PC-3 (cell line): Measurements from ENCODE around the gene GRB10. TPM values are rescaled to one million over a fixed set of nuclear protein-coding genes. Genes with fewer than 3 reads are reported as not detected.

Experiments
- ATAC-seq: fragments of 200-7000 bp; cut with Tn5 transposase; 2 replicates; pipeline ENCODE4 v1.9.1; 2020; ENCODE audit warnings: mild to moderate bottlenecking, moderate library complexity
- BruUV-seq: library from RNA; stranded (reverse); fragments of 400-500 nt; replicated peaks from 2 replicates; lab custom pipeline; 2021; lab: Mats Ljungman, UMichigan
- CTCF ChIA-PET: fragments of 300-600 bp; sonication (Branson Sonifier 250); formaldehyde crosslinking; loops from one replicate; lab custom pipeline; 2022; ENCODE audit warnings: antibody characterized with exemption; lab: Charles Lee
- POLR2A ChIA-PET: fragments of 300-600 bp; sonication (Branson Sonifier 250); formaldehyde crosslinking; loops from one replicate; lab custom pipeline; 2022; ENCODE audit warnings: antibody characterized with exemption; ENCODE audit not compliant: unreplicated experiment; lab: Charles Lee
- DNase-seq: peaks from one replicate; pipeline ENCODE4 v3.0.0-alpha.2; 2015
- H2AFZ ChIP-seq: fragments of 300-600 bp; sonication (generic); 2 replicates; pipeline ENCODE4 v1.6.0; 2016; ENCODE audit warnings: antibody characterized with exemption, low read length
- H3F3A ChIP-seq: fragments of 300-600 bp; sonication (generic); one replicate; pipeline ENCODE4 v1.6.0; 2017; ENCODE audit warnings: antibody characterized with exemption, low read length, control low read depth, mild to moderate bottlenecking; ENCODE audit not compliant: unreplicated experiment
- H3K27ac ChIP-seq: fragments of 300-600 bp; sonication (generic); 2 replicates; pipeline ENCODE4 v1.5.1; 2016; ENCODE audit warnings: mild to moderate bottlenecking, low read length
- H3K27me3 ChIP-seq: fragments of 300-600 bp; sonication (generic); 2 replicates; pipeline ENCODE4 v1.6.1; 2016; ENCODE audit warnings: low read length, mixed read lengths
- H3K36me3 ChIP-seq: fragments of 300-600 bp; sonication (generic); 2 replicates; pipeline ENCODE4 v1.6.1; 2016; ENCODE audit warnings: low read depth, mixed run types, low read length, mixed read lengths
- H3K4me1 ChIP-seq: fragments of 300-600 bp; sonication (generic); 2 replicates; pipeline ENCODE4 v1.5.1; 2016; ENCODE audit warnings: low read length; ENCODE audit not compliant: insufficient read depth
- H3K4me2 ChIP-seq: fragments of 300-600 bp; sonication (generic); 2 replicates; pipeline ENCODE4 v1.6.0; 2016; ENCODE audit warnings: low read length
- H3K4me3 ChIP-seq: fragments of 300-600 bp; sonication (generic); 2 replicates; pipeline ENCODE4 v1.5.1; 2016; ENCODE audit warnings: mild to moderate bottlenecking, low read length, mixed read lengths
- H3K79me2 ChIP-seq: fragments of 300-600 bp; sonication (generic); 2 replicates; pipeline ENCODE4 v1.6.1; 2017; ENCODE audit warnings: low read length, mixed read lengths
- H3K9ac ChIP-seq: fragments of 300-600 bp; sonication (generic); 2 replicates; pipeline ENCODE4 v1.6.0; 2016; ENCODE audit warnings: mild to moderate bottlenecking, low read length
- H3K9me2 ChIP-seq: fragments of 300-600 bp; sonication (generic); replicated peaks from 2 replicates; pipeline ENCODE4 v1.6.1; 2016; ENCODE audit warnings: mixed run types, low read length, mixed read lengths
- H3K9me3 ChIP-seq: fragments of 300-600 bp; sonication (generic); 2 replicates; pipeline ENCODE4 v1.6.1; 2016; ENCODE audit warnings: low read length, mixed read lengths
- H4K20me1 ChIP-seq: fragments of 300-600 bp; sonication (generic); 2 replicates; pipeline ENCODE4 v1.6.1; 2016; ENCODE audit warnings: low read length, mixed read lengths
- CTCF ChIP-seq: fragments of 300-600 bp; sonication (generic); conservative IDR thresholded peaks from 2 replicates; pipeline ENCODE4 v1.5.1; 2017; ENCODE audit warnings: antibody characterized with exemption, low read depth, mild to moderate bottlenecking, low read length
- EZH2 ChIP-seq: fragments of 300-600 bp; sonication (generic); IDR thresholded peaks from one replicate; pipeline ENCODE4 v1.6.1; 2017; ENCODE audit warnings: antibody characterized with exemption, mild to moderate bottlenecking, low read length; ENCODE audit not compliant: unreplicated experiment
- EZH2phosphoT487 ChIP-seq: fragments of 300-600 bp; sonication (generic); IDR thresholded peaks from 2 replicates; pipeline ENCODE4 v1.6.1; 2018; ENCODE audit warnings: mild to moderate bottlenecking, antibody characterized with exemption, low read length, borderline replicate concordance
- intact Hi-C: fragments of 100-400 bp; cut with micrococcal nuclease; formaldehyde crosslinking; loops from 2 replicates; pipeline ENCODE4 v1.9.0; 2023
- total RNA-seq: library from RNA; depleted of rRNA; stranded (reverse); fragments of >200 nt; gene quantifications from 2 replicates; pipeline ENCODE4 v1.2.3, GENCODE V29; 2014

Gene GRB10
- total RNA-seq, 1 experiment from 2014 or later, result 61.3 TPM

GRCh38 chr7:50567715-50568261 lies 214.9 kb downstream of the GRB10 start:
- ATAC-seq (no peak), DNase-seq (no peak)
- POLR2A ChIA-PET, result no interaction called here
- no peak overlapping the region for H2AFZ ChIP-seq
- H3K9me2 ChIP-seq, result no peaks in the 10 kb centered on the region
- no peak overlapping the region for H3K9ac ChIP-seq
- no peaks in the 10 kb centered on the region for H3K4me1 ChIP-seq
- no peak overlapping the region for H3K4me2 ChIP-seq
- no peak overlapping the region for H3K4me3 ChIP-seq
- BruUV-seq, result no TSS peak
- intact Hi-C loops, result no loop called here
- H3K9me3 ChIP-seq, result no peaks in the 10 kb centered on the region
- peaks cover 26% of the 10 kb centered on the region; the same call in 1 of the 2 replicates for H3K27me3 ChIP-seq
- CTCF ChIA-PET, result no interaction called here
- H3K27ac ChIP-seq, result no peak overlapping the region
- no peaks in the 10 kb centered on the region for H4K20me1 ChIP-seq
- H3K79me2 ChIP-seq, result no peaks in the 10 kb centered on the region
- TF ChIP-seq EZH2 (no peak), CTCF (no peak), EZH2phosphoT487 (no peak)
- H3K36me3 ChIP-seq, result no peaks in the 10 kb centered on the region
- no peaks in the 10 kb centered on the region for H3F3A ChIP-seq

GRCh38 chr7:50565977-50566376 lies 216.7 kb downstream of the GRB10 start:
- ATAC-seq, result no peak
- no peaks in the 10 kb centered on the region for H3K9me3 ChIP-seq
- CTCF ChIA-PET, result no interaction called here
- H3K79me2 ChIP-seq, result no peaks in the 10 kb centered on the region
- peaks cover 26% of the 10 kb centered on the region; the same call in 1 of the 2 replicates for H3K27me3 ChIP-seq
- no peak for TF ChIP-seq EZH2
- TF ChIP-seq EZH2phosphoT487, result no peak
- no peak overlapping the region for H2AFZ ChIP-seq
- no peak overlapping the region for H3K27ac ChIP-seq
- no peak overlapping the region for H3K9ac ChIP-seq
- H3K36me3 ChIP-seq, result no peaks in the 10 kb centered on the region
- H3K9me2 ChIP-seq, result no peaks in the 10 kb centered on the region
- intact Hi-C loops, result no loop called here
- H3K4me2 ChIP-seq, result no peak overlapping the region
- POLR2A ChIA-PET, result no interaction called here
- no TSS peak for BruUV-seq
- no peaks in the 10 kb centered on the region for H3K4me1 ChIP-seq
- no peaks in the 10 kb centered on the region for H3F3A ChIP-seq
- no peaks in the 10 kb centered on the region for H4K20me1 ChIP-seq
- DNase-seq, result no peak
- no peak overlapping the region for H3K4me3 ChIP-seq

DNA sequence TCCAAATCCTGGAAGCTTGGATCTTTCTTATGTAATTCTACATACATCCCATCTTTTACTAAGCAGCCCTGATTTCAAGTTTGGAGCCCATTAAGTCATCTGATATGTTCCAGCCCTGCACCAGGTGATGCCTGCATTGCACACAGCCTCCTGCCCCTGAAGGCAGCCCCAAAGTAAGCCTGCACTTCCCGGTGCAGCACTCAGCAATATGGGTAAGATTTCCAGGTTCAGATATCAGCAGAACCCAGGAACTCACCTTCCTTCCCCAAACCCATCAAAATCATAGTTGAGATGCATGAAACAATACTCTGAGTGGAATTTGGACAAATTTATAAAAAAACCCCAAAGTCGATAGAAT lies 217.2 kb downstream of the GRB10 start:
- no TSS peak for BruUV-seq
- Histone ChIP-seq H3K79me2 (no peaks in the 10 kb centered on the region), H3K4me1 (no peaks in the 10 kb centered on the region), H3F3A (no peaks in the 10 kb centered on the region), H3K9me2 (no peaks in the 10 kb centered on the region), H3K36me3 (no peaks in the 10 kb centered on the region), H3K27ac (no peak overlapping the region), H3K27me3 (peaks cover 26% of the 10 kb centered on the region; the same call in 1 of the 2 replicates), H3K4me2 (no peak overlapping the region), H4K20me1 (no peaks in the 10 kb centered on the region), H3K4me3 (no peak overlapping the region), H2AFZ (no peak overlapping the region), H3K9me3 (no peaks in the 10 kb centered on the region), H3K9ac (no peak overlapping the region)
- ChIA-PET CTCF (no interaction called here), POLR2A (no interaction called here)
- intact Hi-C loops, result no loop called here
- DNase-seq (no peak), ATAC-seq (no peak)
- TF ChIP-seq CTCF (no peak), EZH2 (no peak), EZH2phosphoT487 (no peak)
